H1 (cell line): ENCODE results near the gene PATJ. TPM values are rescaled to one million over a fixed set of nuclear protein-coding genes. Genes with fewer than 3 reads are reported as not detected.

Source experiments
- CTCF ChIA-PET: fragments of 300-600 bp; sonication (Branson Sonifier 250); formaldehyde crosslinking; loops from one replicate; lab custom pipeline; 2021; ENCODE audit not compliant: partially characterized antibody; lab: Charles Lee
- POLR2A ChIA-PET: fragments of 300-600 bp; sonication (Branson Sonifier 250); formaldehyde crosslinking; loops from one replicate; lab custom pipeline; 2021; ENCODE audit warnings: inconsistent platforms; ENCODE audit not compliant: partially characterized antibody; lab: Charles Lee
- DNase-seq, 2 experiments: peaks; one replicate each; pipeline versions ENCODE4 v3.0.0 to v3.0.0-alpha.2; 2010 to 2022; ENCODE audit warnings: low spot score in 2 of 2, low read depth in 1 of 2, mixed read lengths in 1 of 2
- FAIRE-seq: peaks from 2 replicates; lab custom pipeline; 2011; peaks lifted over from hg19 to GRCh38; lab: Jason Lieb, UNC
- H2AFZ ChIP-seq: 2 replicates; pipeline ENCODE4 v1.8.1; 2012; ENCODE audit warnings: low read length, inconsistent platforms
- H2AK5ac ChIP-seq: 2 replicates; pipeline ENCODE4 v1.6.1; 2013; ENCODE audit warnings: low read depth, low read length
- H2BK120ac ChIP-seq: replicated peaks from 2 replicates; pipeline ENCODE3; 2013; ENCODE audit warnings: low read depth, low read length, inconsistent platforms
- H2BK12ac ChIP-seq: 2 replicates; pipeline ENCODE4 v1.6.1; 2013; ENCODE audit warnings: low read depth, low read length
- H2BK15ac ChIP-seq: 2 replicates; pipeline ENCODE4 v1.6.1; 2013; ENCODE audit warnings: low read length
- H2BK20ac ChIP-seq: 2 replicates; pipeline ENCODE4 v1.6.1; 2013; ENCODE audit warnings: low read length
- H2BK5ac ChIP-seq: 2 replicates; pipeline ENCODE4 v1.6.1; 2013; ENCODE audit warnings: low read depth, low read length
- H3K14ac ChIP-seq: 2 replicates; pipeline ENCODE4 v1.6.1; 2013; ENCODE audit warnings: inconsistent platforms; ENCODE audit not compliant: insufficient read length
- H3K18ac ChIP-seq: 2 replicates; pipeline ENCODE4 v1.6.1; 2013; ENCODE audit warnings: low read length; ENCODE audit errors: extremely low read depth
- H3K23ac ChIP-seq: 2 replicates; pipeline ENCODE4 v1.6.1; 2013; ENCODE audit warnings: inconsistent platforms; ENCODE audit not compliant: insufficient read length
- H3K23me2 ChIP-seq: 2 replicates; pipeline ENCODE4 v1.6.1; 2013; ENCODE audit warnings: low read depth, low read length
- H3K27ac ChIP-seq: 2 replicates; pipeline ENCODE4 v1.6.1; 2011; ENCODE audit warnings: low read depth, low read length, inconsistent platforms
- H3K27me3 ChIP-seq, 4 experiments: replicated peaks in 1 of 4; 1 replicate in 1 of 4; 2 replicates in 3 of 4; pipeline versions ENCODE4 v1.6.1 to v1.8.1; 2011 to 2013; ENCODE audit warnings: low read length in 3 of 4, mild to moderate bottlenecking in 3 of 4, inconsistent platforms in 2 of 4, mixed read lengths in 2 of 4, moderate library complexity in 1 of 4; ENCODE audit not compliant: control insufficient read depth in 3 of 4, insufficient read depth in 3 of 4; ENCODE audit errors: extremely low read depth in 1 of 4
- H3K36me3 ChIP-seq, 4 experiments: 2 replicates each; pipeline versions ENCODE4 v1.6.1 to v1.8.1; 2011 to 2013; ENCODE audit warnings: mild to moderate bottlenecking in 4 of 4, low read length in 3 of 4, moderate library complexity in 2 of 4, control low read depth in 1 of 4, inconsistent platforms in 1 of 4; ENCODE audit not compliant: insufficient read depth in 4 of 4, control insufficient read depth in 2 of 4
- H3K4ac ChIP-seq: replicated peaks from 2 replicates; pipeline ENCODE3; 2013; ENCODE audit warnings: low read length, low read depth, mixed read lengths, inconsistent platforms; ENCODE audit not compliant: insufficient read length
- H3K4me1 ChIP-seq, 4 experiments: replicated peaks in 1 of 4; 1 replicate in 1 of 4; 2 replicates in 3 of 4; pipeline versions ENCODE4 v1.6.1 to v1.8.1; 2011 to 2013; ENCODE audit warnings: low read length in 3 of 4, inconsistent platforms in 2 of 4, mixed read lengths in 1 of 4; ENCODE audit not compliant: insufficient read depth in 4 of 4, control insufficient read depth in 3 of 4
- H3K4me2 ChIP-seq, 2 experiments: 2 replicates each; pipeline versions ENCODE4 v1.6.1 to v1.8.1; 2011 to 2013; ENCODE audit warnings: low read depth in 2 of 2, low read length in 2 of 2, control low read depth in 1 of 2, inconsistent platforms in 1 of 2, mild to moderate bottlenecking in 1 of 2; ENCODE audit not compliant: insufficient read depth in 1 of 2
- H3K4me3 ChIP-seq, 4 experiments: fragments of 200-600, 300-600 bp in 1 of 4; sonication (generic), shearing (Covaris generic), sonication (Bioruptor Twin) in 1 of 4; 2 replicates each; pipeline versions ENCODE4 v1.5.1 to v1.8.1; 2011 to 2016; ENCODE audit warnings: low read length in 4 of 4, low read depth in 3 of 4, control low read depth in 2 of 4, inconsistent platforms in 2 of 4, mild to moderate bottlenecking in 2 of 4, mixed read lengths in 1 of 4, moderate library complexity in 1 of 4; ENCODE audit not compliant: insufficient read depth in 2 of 4; ENCODE audit errors: extremely low read depth in 1 of 4
- H3K56ac ChIP-seq: replicated peaks from 2 replicates; pipeline ENCODE3; 2013; ENCODE audit warnings: low read depth, mild to moderate bottlenecking, mixed read lengths, low read length, inconsistent platforms; ENCODE audit not compliant: insufficient read length
- H3K79me1 ChIP-seq: 2 replicates; pipeline ENCODE4 v1.6.1; 2013; ENCODE audit warnings: low read depth, low read length, control low read depth
- H3K79me2 ChIP-seq, 2 experiments: 2 replicates each; pipeline versions ENCODE4 v1.6.1 to v1.8.1; 2012 to 2013; ENCODE audit warnings: low read length in 2 of 2, mild to moderate bottlenecking in 2 of 2, inconsistent platforms in 1 of 2; ENCODE audit not compliant: insufficient read depth in 2 of 2, control insufficient read depth in 1 of 2
- H3K9ac ChIP-seq, 4 experiments: replicated peaks in 1 of 4; 1 replicate in 1 of 4; 2 replicates in 3 of 4; pipeline versions ENCODE4 v1.6.1 to v1.8.1; 2011 to 2013; ENCODE audit warnings: low read depth in 3 of 4, low read length in 3 of 4, control low read depth in 2 of 4, mild to moderate bottlenecking in 2 of 4, moderate library complexity in 2 of 4, inconsistent platforms in 1 of 4; ENCODE audit errors: extremely low read depth in 1 of 4
- H3K9me3 ChIP-seq, 2 experiments: 2 replicates each; pipeline versions ENCODE4 v1.6.1 to v1.8.1; 2012 to 2013; ENCODE audit warnings: mild to moderate bottlenecking in 2 of 2, moderate library complexity in 2 of 2, control low read depth in 1 of 2, inconsistent platforms in 1 of 2, low read depth in 1 of 2, low read length in 1 of 2, mixed read lengths in 1 of 2; ENCODE audit not compliant: insufficient read depth in 2 of 2
- H4K20me1 ChIP-seq, 2 experiments: replicated peaks in 1 of 2; 2 replicates each; pipeline versions ENCODE3 to v1.8.1; 2011 to 2013; ENCODE audit warnings: inconsistent platforms in 2 of 2, low read length in 2 of 2, mild to moderate bottlenecking in 1 of 2; ENCODE audit not compliant: insufficient read depth in 2 of 2, control insufficient read depth in 1 of 2
- H4K5ac ChIP-seq: 2 replicates; pipeline ENCODE4 v1.6.1; 2013; ENCODE audit warnings: low read length, low read depth, mixed read lengths, inconsistent platforms; ENCODE audit not compliant: insufficient read length
- H4K8ac ChIP-seq: 2 replicates; pipeline ENCODE4 v1.8.0; 2013; ENCODE audit warnings: mild to moderate bottlenecking, moderate library complexity, low read length, inconsistent platforms; ENCODE audit not compliant: insufficient read depth; ENCODE audit errors: extremely low read depth
- H4K91ac ChIP-seq: replicated peaks from 2 replicates; pipeline ENCODE3; 2013; ENCODE audit warnings: low read length, mixed read lengths, inconsistent platforms; ENCODE audit not compliant: insufficient read length
- CTCF ChIP-seq, 3 experiments: IDR thresholded peaks; 1 replicate in 2 of 3; 2 replicates in 1 of 3; pipeline versions ENCODE4 v1.5.1 to v1.6.1; 2011; ENCODE audit warnings: low read length in 3 of 3, mild to moderate bottlenecking in 3 of 3, inconsistent platforms in 2 of 3, low read depth in 1 of 3, moderate library complexity in 1 of 3; ENCODE audit not compliant: insufficient read depth in 1 of 3; ENCODE audit errors: control extremely low read depth in 1 of 3
- FOSL1 ChIP-seq: IDR thresholded peaks from 2 replicates; pipeline ENCODE4 v1.6.1; 2011; ENCODE audit warnings: mild to moderate bottlenecking, low read depth, low read length, moderate library complexity; ENCODE audit not compliant: insufficient read depth
- RAD21 ChIP-seq, 2 experiments: IDR thresholded peaks in 1 of 2; conservative IDR thresholded peaks in 1 of 2; 2 replicates each; pipeline ENCODE4 v1.6.1; 2011; ENCODE audit warnings: low read depth in 2 of 2, low read length in 2 of 2, improper control_type of control experiment in 1 of 2, inconsistent platforms in 1 of 2, mild to moderate bottlenecking in 1 of 2, moderate library complexity in 1 of 2
- polyA plus RNA-seq, 7 experiments: library from polyadenylated mRNA; depleted of rRNA in 3 of 7; stranded (reverse) in 5 of 7; unstranded in 2 of 7; fragments of >200 nt in 5 of 7; fragments of 200-250 nt in 2 of 7; gene quantifications; 1 replicate in 5 of 7; 2 replicates in 1 of 7; 4 replicates in 1 of 7; pipeline versions ENCODE4 v1.2.1 to v1.2.3, GENCODE V29; 2011 to 2013; ENCODE audit warnings: missing spikeins in 2 of 7, mixed read lengths in 2 of 7
- total RNA-seq: library from RNA; stranded (reverse); fragmentation: NEBNext Ultra II Directional; extraction: Animal tissue kit (Norgen Biotek cat#: 25700); gene quantifications from 2 replicates; pipeline ENCODE4 v1.2.1, GENCODE V29; 2021

Gene PATJ
- total and polyA plus RNA-seq, 2 of the 8 experiments (the other 6 are each of a cell fraction or from before 2014, with no cell fraction given): 8.2 to 55.6 TPM

- H4K5ac ChIP-seq: no peak overlapping the region
- H3K79me2 ChIP-seq: no peaks in the 10 kb centered on the region
- H4K91ac ChIP-seq: no peak overlapping the region
- no peak overlapping the region for H3K56ac ChIP-seq
- H3K4me1 ChIP-seq: no peaks in the 10 kb centered on the region
- no peak overlapping the region for H3K4me2 ChIP-seq
- H2BK12ac ChIP-seq: no peak overlapping the region
- no peak overlapping the region for H2BK20ac ChIP-seq
- H3K18ac ChIP-seq: no peak overlapping the region
- H3K9ac ChIP-seq: no peak overlapping the region
- H2BK15ac ChIP-seq: no peak overlapping the region
- H2BK5ac ChIP-seq: no peak overlapping the region
- FAIRE-seq: no peak
- no peak overlapping the region for H3K27ac ChIP-seq
- ChIA-PET POLR2A (no interaction called here), CTCF (interaction anchor here (0.6 to 1.5 kb wide), 6 partner anchors 9 to 1627 kb away, joined by 3 to 6 read pairs (median 4); no protein-coding TSS in a partner anchor)
- H4K20me1 ChIP-seq: no peaks in the 10 kb centered on the region
- no peak for DNase-seq
- no peak overlapping the region for H2AK5ac ChIP-seq
- no peak overlapping the region for H3K14ac ChIP-seq
- H3K79me1 ChIP-seq: no peaks in the 10 kb centered on the region
- H3K23ac ChIP-seq: no peak overlapping the region
- no peaks in the 10 kb centered on the region for H3K23me2 ChIP-seq
- H3K36me3 ChIP-seq: peaks cover 0 to 8% (median 2%) of the 10 kb centered on the region in 4 experiments; a peak in 2 of 8 replicates
- H3K27me3 ChIP-seq: no peaks in the 10 kb centered on the region
- no peaks in the 10 kb centered on the region for H3K9me3 ChIP-seq
- H3K4ac ChIP-seq: no peak overlapping the region
- no peak overlapping the region for H2BK120ac ChIP-seq
- H3K4me3 ChIP-seq: no peak overlapping the region
- no peak overlapping the region for H4K8ac ChIP-seq
- TF ChIP-seq FOSL1 (no peak), CTCF (IDR thresholded peaks at IDR 0.05; ENCODE audit: control extremely low read depth in 1 of 3, insufficient read depth in 1 of 3, low read depth in 1 of 3, low read length in 3 of 3) (peak in 2 of 3 experiments; percentile 5 to 25; a peak in 2 of 4 replicates), RAD21 (IDR thresholded peaks at IDR 0.05 in 1 of 2, conservative IDR thresholded peaks at IDR 0.05 in 1 of 2; ENCODE audit: low read depth in 2 of 2, low read length in 2 of 2) (peak; percentile 45 to 54)
- no peak overlapping the region for H2AFZ ChIP-seq
These were observed 179.2 kb downstream of the PATJ start for GRCh38 chr1:61921435-61921834.
